Glutamatergic neuron (in vitro differentiated cells): Measurements from ENCODE around the gene PTGER2. TPM values are rescaled to one million over a fixed set of nuclear protein-coding genes. Genes with fewer than 3 reads are reported as not detected.

Source experiments
- DNase-seq: peaks from one replicate; pipeline ENCODE4 v3.0.0; 2022
- H3K27ac Mint-ChIP-seq: one replicate; pipeline ENCODE4 v1.8.0; 2020; ENCODE audit warnings: mild to moderate bottlenecking, mixed read lengths, inconsistent platforms; ENCODE audit not compliant: unreplicated experiment
- H3K27me3 Mint-ChIP-seq: one replicate; pipeline ENCODE4 v1.8.0; 2020; ENCODE audit warnings: mild to moderate bottlenecking, moderate library complexity, mixed read lengths, inconsistent platforms; ENCODE audit not compliant: unreplicated experiment
- H3K36me3 Mint-ChIP-seq: one replicate; pipeline ENCODE4 v1.8.0; 2020; ENCODE audit warnings: mild to moderate bottlenecking, mixed read lengths, inconsistent platforms; ENCODE audit not compliant: unreplicated experiment
- H3K4me1 Mint-ChIP-seq: one replicate; pipeline ENCODE4 v1.8.0; 2020; ENCODE audit warnings: mild to moderate bottlenecking, low read depth, mixed read lengths, inconsistent platforms; ENCODE audit not compliant: unreplicated experiment
- H3K4me3 Mint-ChIP-seq: one replicate; pipeline ENCODE4 v1.8.0; 2020; ENCODE audit warnings: mild to moderate bottlenecking, mixed read lengths, inconsistent platforms; ENCODE audit not compliant: unreplicated experiment
- H3K9me3 Mint-ChIP-seq: one replicate; pipeline ENCODE4 v1.8.0; 2020; ENCODE audit warnings: mild to moderate bottlenecking, moderate library complexity, mixed read lengths, inconsistent platforms; ENCODE audit not compliant: unreplicated experiment
- CTCF ChIP-seq: fragments of 200-600 bp; sonication (generic); IDR thresholded peaks from one replicate; pipeline ENCODE4 v1.5.0; 2021; ENCODE audit not compliant: partially characterized antibody, unreplicated experiment
- total RNA-seq: library from RNA; stranded (reverse); fragmentation: NEBNext Ultra II Directional; extraction: Animal tissue kit (Norgen Biotek cat#: 25700); gene quantifications from one replicate; pipeline ENCODE4 v1.2.1, GENCODE V29; 2021; ENCODE audit not compliant: unreplicated experiment

PTGER2 gene
- total RNA-seq, 1 donor from 2014 or later, result not detected

- Mint-ChIP-seq H3K27me3 (peaks cover 13% of the 10 kb centered on the region), H3K36me3 (no peaks in the 10 kb centered on the region), H3K9me3 (no peaks in the 10 kb centered on the region), H3K27ac (no peak overlapping the region), H3K4me3 (no peak overlapping the region), H3K4me1 (peaks cover 5% of the 10 kb centered on the region)
- no peak for DNase-seq
- no peak for TF ChIP-seq CTCF
Measured at GRCh38 chr14:52271538-52271937, 42.6 kb upstream of the PTGER2 start.

- H3K4me3 Mint-ChIP-seq, result no peak overlapping the region
- H3K9me3 Mint-ChIP-seq, result no peaks in the 10 kb centered on the region
- no peak overlapping the region for H3K27ac Mint-ChIP-seq
- no peak for DNase-seq
- no peaks in the 10 kb centered on the region for H3K36me3 Mint-ChIP-seq
- H3K4me1 Mint-ChIP-seq, result peaks cover 3% of the 10 kb centered on the region
- no peak for TF ChIP-seq CTCF
- H3K27me3 Mint-ChIP-seq, result peaks cover 7% of the 10 kb centered on the region
Measured at GRCh38 chr14:52272375-52272774, 41.7 kb upstream of the PTGER2 start.

GRCh38 chr14:52275372-52275771, 38.7 kb upstream of the PTGER2 start:
- Mint-ChIP-seq H3K9me3 (no peaks in the 10 kb centered on the region), H3K36me3 (no peaks in the 10 kb centered on the region), H3K4me3 (no peak overlapping the region), H3K27me3 (no peaks in the 10 kb centered on the region), H3K27ac (no peak overlapping the region), H3K4me1 (no peaks in the 10 kb centered on the region)
- DNase-seq, result no peak
- no peak for TF ChIP-seq CTCF

GRCh38 chr14:52277552-52277951, 36.6 kb upstream of the PTGER2 start:
- TF ChIP-seq CTCF, result no peak
- H3K27me3 Mint-ChIP-seq, result no peaks in the 10 kb centered on the region
- H3K27ac Mint-ChIP-seq, result no peak overlapping the region
- H3K36me3 Mint-ChIP-seq, result no peaks in the 10 kb centered on the region
- DNase-seq, result no peak
- no peaks in the 10 kb centered on the region for H3K9me3 Mint-ChIP-seq
- no peak overlapping the region for H3K4me3 Mint-ChIP-seq
- H3K4me1 Mint-ChIP-seq, result no peaks in the 10 kb centered on the region

- H3K9me3 Mint-ChIP-seq, result no peaks in the 10 kb centered on the region
- no peak overlapping the region for H3K27ac Mint-ChIP-seq
- TF ChIP-seq CTCF, result no peak
- no peak overlapping the region for H3K4me3 Mint-ChIP-seq
- no peak for DNase-seq
- no peaks in the 10 kb centered on the region for H3K36me3 Mint-ChIP-seq
- H3K27me3 Mint-ChIP-seq, result no peaks in the 10 kb centered on the region
- no peaks in the 10 kb centered on the region for H3K4me1 Mint-ChIP-seq
Measured at GRCh38 chr14:52279408-52279807, 34.7 kb upstream of the PTGER2 start.
